ENCODE measurements around the gene ST8SIA6.

DNA sequence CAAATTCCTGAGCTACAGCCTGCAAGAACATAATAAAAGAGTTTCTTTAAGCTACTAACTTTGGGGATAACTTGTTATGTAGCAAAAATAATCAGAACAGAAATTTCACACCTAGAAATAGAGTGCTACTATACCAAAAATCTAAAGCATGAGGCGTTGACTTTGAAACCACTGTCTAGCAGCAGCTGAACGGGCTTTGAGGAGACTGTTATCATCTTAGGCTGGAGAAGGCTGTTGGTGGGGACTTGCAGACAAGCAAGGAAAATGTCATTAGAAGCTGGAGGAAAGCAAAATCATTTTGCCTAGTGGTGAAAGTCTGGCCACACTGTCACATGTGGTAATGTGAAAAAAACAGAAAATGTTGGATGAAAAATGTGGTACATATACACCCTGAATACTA, 48.4 kb upstream of the ST8SIA6 start:
- no peak for TF ChIP-seq ZNF248 (tag by site-specific recombination; IDR thresholded peaks at IDR 0.05)
- TF ChIP-seq, protein P1, sequence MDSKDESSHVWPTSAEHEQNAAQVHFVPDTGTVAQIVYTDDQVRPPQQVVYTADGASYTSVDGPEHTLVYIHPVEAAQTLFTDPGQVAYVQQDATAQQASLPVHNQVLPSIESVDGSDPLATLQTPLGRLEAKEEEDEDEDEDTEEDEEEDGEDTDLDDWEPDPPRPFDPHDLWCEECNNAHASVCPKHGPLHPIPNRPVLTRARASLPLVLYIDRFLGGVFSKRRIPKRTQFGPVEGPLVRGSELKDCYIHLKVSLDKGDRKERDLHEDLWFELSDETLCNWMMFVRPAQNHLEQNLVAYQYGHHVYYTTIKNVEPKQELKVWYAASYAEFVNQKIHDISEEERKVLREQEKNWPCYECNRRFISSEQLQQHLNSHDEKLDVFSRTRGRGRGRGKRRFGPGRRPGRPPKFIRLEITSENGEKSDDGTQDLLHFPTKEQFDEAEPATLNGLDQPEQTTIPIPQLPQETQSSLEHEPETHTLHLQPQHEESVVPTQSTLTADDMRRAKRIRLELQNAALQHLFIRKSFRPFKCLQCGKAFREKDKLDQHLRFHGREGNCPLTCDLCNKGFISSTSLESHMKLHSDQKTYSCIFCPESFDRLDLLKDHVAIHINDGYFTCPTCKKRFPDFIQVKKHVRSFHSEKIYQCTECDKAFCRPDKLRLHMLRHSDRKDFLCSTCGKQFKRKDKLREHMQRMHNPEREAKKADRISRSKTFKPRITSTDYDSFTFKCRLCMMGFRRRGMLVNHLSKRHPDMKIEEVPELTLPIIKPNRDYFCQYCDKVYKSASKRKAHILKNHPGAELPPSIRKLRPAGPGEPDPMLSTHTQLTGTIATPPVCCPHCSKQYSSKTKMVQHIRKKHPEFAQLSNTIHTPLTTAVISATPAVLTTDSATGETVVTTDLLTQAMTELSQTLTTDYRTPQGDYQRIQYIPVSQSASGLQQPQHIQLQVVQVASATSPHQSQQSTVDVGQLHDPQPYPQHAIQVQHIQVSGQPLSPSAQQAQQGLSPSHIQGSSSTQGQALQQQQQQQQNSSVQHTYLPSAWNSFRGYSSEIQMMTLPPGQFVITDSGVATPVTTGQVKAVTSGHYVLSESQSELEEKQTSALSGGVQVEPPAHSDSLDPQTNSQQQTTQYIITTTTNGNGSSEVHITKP (tag by site-specific recombination; IDR thresholded peaks at IDR 0.05): no peak

All from HEK293 (cell line).